ENCODE measurements around the gene SMG1. TPM values are rescaled to one million over a fixed set of nuclear protein-coding genes. Genes with fewer than 3 reads are reported as not detected.

The SMG1 gene
- total and polyA plus RNA-seq, 10 of the 15 experiments (the other 5 are each of a cell fraction or from before 2014, with no cell fraction given) = 3.9 to 66.7 (median 37.0) TPM

GRCh38 chr16:18969050-18969854 lies 43.0 kb upstream of the SMG1 start:
- H4K20me1 ChIP-seq (ENCODE audit: control insufficient read depth, insufficient read depth) = no peaks in the 10 kb centered on the region
- WGBS (ENCODE audit: insufficient coverage, insufficient replicate concordance, low lambda C conversion rate, missing lambda C conversion rate) = 11% methylated on average over 18 of the region's 18 CpGs
- H3K9me3 ChIP-seq (replicated peaks; ENCODE audit: control insufficient read depth, insufficient read depth, low read length) = no peaks in the 10 kb centered on the region
- no peaks in the 10 kb centered on the region for H3K36me3 ChIP-seq (ENCODE audit: control insufficient read depth in 2 of 2, insufficient read depth in 2 of 2, low read length in 1 of 2)
- FAIRE-seq (peak; percentile 88), DNase-seq (ENCODE audit: low read depth, low spot score) (peak; percentile 16), ATAC-seq (peak; percentile 94)
- POLR2A ChIA-PET = no interaction called here
- CTCF ChIA-PET = interaction anchor here (0.7 to 3.4 kb wide), 15 partner anchors 11 to 308 kb away, joined by 3 to 15 read pairs (median 5); partner anchors contain the start of genes ARL6IP1 and RPS15A
- no peaks in the 10 kb centered on the region for H3K27me3 ChIP-seq (replicated peaks in 1 of 2; ENCODE audit: control insufficient read depth in 2 of 2, insufficient read depth in 2 of 2, low read length in 1 of 2)
- intact Hi-C loops (cut with micrococcal nuclease; ENCODE audit: unreplicated experiment) (loop anchor here (1.0 to 5.0 kb wide), 2 partner anchors 72 to 168 kb away; partner anchors contain the start of gene ARL6IP1), in situ Hi-C loops (cut with MboI) (loop anchor here (10.0 kb wide), 1 partner anchor 84 kb away; no protein-coding TSS in a partner anchor)
- BruUV-seq (replicated peaks) = no TSS peak
- SMC1A ChIA-PET (ENCODE audit: uncharacterized antibody, unreplicated experiment) = interaction anchor here (0.6 to 4.7 kb wide), 8 partner anchors 11 to 168 kb away, joined by 3 to 18 read pairs (median 3); partner anchors contain the start of gene ARL6IP1
- RAD21 ChIA-PET (ENCODE audit: unreplicated experiment) = interaction anchor here (1.0 to 1.8 kb wide), 3 partner anchors 13 to 167 kb away, joined by 4 to 8 read pairs (median 6); partner anchors contain the start of gene ARL6IP1
- H3K4me2 ChIP-seq (ENCODE audit: control insufficient read depth, insufficient read depth) = 0 out of 2 replicates have a peak overlapping the region, but pooled peaks have one; percentile 56
- H3K4me1 ChIP-seq (ENCODE audit: control insufficient read depth, insufficient read depth, low read length) = no peaks in the 10 kb centered on the region
- H3K9ac ChIP-seq (ENCODE audit: control insufficient read depth, insufficient read depth, low read length) = no peak overlapping the region
- H3K79me2 ChIP-seq (ENCODE audit: control insufficient read depth, insufficient read depth, low read length) = no peaks in the 10 kb centered on the region
- peak overlapping the region; percentile 68 for H3K4me3 ChIP-seq
- H3K27ac ChIP-seq (ENCODE audit: control insufficient read depth, insufficient read depth) = no peak overlapping the region
- H2AFZ ChIP-seq (ENCODE audit: control insufficient read depth, low read depth, low read length) = peak overlapping the region; percentile 27; the same call in 1 of the 2 replicates
- TF ChIP-seq IRF4 (IDR thresholded peaks at IDR 0.05; ENCODE audit: low read depth, low read length) = no peak
- TF ChIP-seq CTCF (IDR thresholded peaks at IDR 0.05 in 2 of 3, conservative IDR thresholded peaks at IDR 0.05 in 1 of 3; ENCODE audit: control insufficient read depth in 2 of 3, extremely low read depth in 1 of 3, insufficient read depth in 1 of 3, low read depth in 3 of 3, low read length in 3 of 3) = peak; percentile 87 to 95 (median 90)
- peak; percentile 73 for TF ChIP-seq IKZF1 (conservative IDR thresholded peaks at IDR 0.05)
- peak; percentile 78 for TF ChIP-seq YY1 (IDR thresholded peaks at IDR 0.05; ENCODE audit: low read depth, low read length)
- TF ChIP-seq ZNF217 (IDR thresholded peaks at IDR 0.05) = no peak
- peak; percentile 21; the same call in 1 of the 2 replicates for TF ChIP-seq RB1 (IDR thresholded peaks at IDR 0.05; ENCODE audit: borderline replicate concordance)
- no peak for TF ChIP-seq YBX1 (IDR thresholded peaks at IDR 0.05)
- no peak for TF ChIP-seq ZNF622 (IDR thresholded peaks at IDR 0.05)
- TF ChIP-seq RELA (IDR thresholded peaks at IDR 0.05; ENCODE audit: borderline replicate concordance, partially characterized antibody) = no peak
- no peak for TF ChIP-seq SPI1 (IDR thresholded peaks at IDR 0.05; ENCODE audit: borderline replicate concordance, insufficient read depth, low read depth, low read length)
- TF ChIP-seq SMARCA5 (IDR thresholded peaks at IDR 0.05) = 0 out of 2 replicates have a peak, but pooled peaks have one; percentile 60
- 0 out of 4 replicates have a peak, but pooled peaks of 1 of the 2 experiments have one; percentile 29 for TF ChIP-seq EP300 (IDR thresholded peaks at IDR 0.05; ENCODE audit: borderline replicate concordance in 1 of 2, control insufficient read depth in 1 of 2, low read depth in 2 of 2, low read length in 2 of 2)
- no peak for TF ChIP-seq ZSCAN29 (IDR thresholded peaks at IDR 0.05)
- no peak for TF ChIP-seq RAD51 (IDR thresholded peaks at IDR 0.05)
- no peak for TF ChIP-seq SRF (IDR thresholded peaks at IDR 0.05; ENCODE audit: low read depth in 2 of 2, low read length in 2 of 2)
- no peak for TF ChIP-seq WRNIP1 (IDR thresholded peaks at IDR 0.05; ENCODE audit: borderline replicate concordance, low read depth, low read length)
- peak; percentile 90 for TF ChIP-seq RAD21 (IDR thresholded peaks at IDR 0.05; ENCODE audit: insufficient read depth, low read depth, low read length)
- peak; percentile 98 for TF ChIP-seq MEF2B (IDR thresholded peaks at IDR 0.05; ENCODE audit: partially characterized antibody, poor library complexity, severe bottlenecking)
- TF ChIP-seq ESRRA (IDR thresholded peaks at IDR 0.05; ENCODE audit: low read length) = no peak
- TF ChIP-seq MEF2A (IDR thresholded peaks at IDR 0.05; ENCODE audit: insufficient read depth, low read depth, low read length) = no peak
- no peak for TF ChIP-seq TCF7 (IDR thresholded peaks at IDR 0.05; ENCODE audit: borderline replicate concordance)
- peak; percentile 43 to 50; a peak in 3 of 4 replicates for TF ChIP-seq IKZF2 (IDR thresholded peaks at IDR 0.05)
- peak; percentile 89 for TF ChIP-seq SMC3 (IDR thresholded peaks at IDR 0.05; ENCODE audit: borderline replicate concordance, low read length)

Measured in GM12878 (cell line).